Thymus (tissue), 11 donors: Measurements from ENCODE around the gene CD22. TPM values are rescaled to one million over a fixed set of nuclear protein-coding genes. Genes with fewer than 3 reads are reported as not detected.
"Not testable (repeated sequence)": the region's sequence is repeated elsewhere in the genome, so short reads cannot be mapped to it uniquely, and the experiment has no call there.

Source experiments
- DNase-seq, 9 donors: peaks; one replicate each; pipeline ENCODE4 v3.0.0-alpha.2; 2013; ENCODE audit warnings: low spot score in 9 of 9, low read depth in 6 of 9, missing footprints in 1 of 9
- H3K27ac ChIP-seq, 2 donors: one replicate each; pipeline ENCODE4 v1.5.1; 2013; ENCODE audit warnings: control low read depth in 1 of 2, low read depth in 1 of 2, low read length in 1 of 2, mild to moderate bottlenecking in 1 of 2, moderate library complexity in 1 of 2
- H3K27me3 ChIP-seq, 2 donors: one replicate each; pipeline ENCODE4 v1.5.1; 2013; ENCODE audit warnings: low read length in 1 of 2; ENCODE audit not compliant: control insufficient read depth in 2 of 2, insufficient read depth in 1 of 2
- H3K36me3 ChIP-seq, 2 donors: one replicate each; pipeline ENCODE4 v1.5.1; 2013; ENCODE audit warnings: low read length in 1 of 2, mild to moderate bottlenecking in 1 of 2, moderate library complexity in 1 of 2; ENCODE audit not compliant: control insufficient read depth in 2 of 2, insufficient read depth in 2 of 2
- H3K4me1 ChIP-seq, 2 donors: one replicate each; pipeline ENCODE4 v1.5.1; 2013; ENCODE audit warnings: low read length in 2 of 2; ENCODE audit not compliant: control insufficient read depth in 2 of 2, insufficient read depth in 2 of 2
- H3K4me3 ChIP-seq, 2 donors: one replicate each; pipeline ENCODE4 v1.5.1; 2013; ENCODE audit warnings: low read length in 2 of 2, control low read depth in 1 of 2, mild to moderate bottlenecking in 1 of 2
- H3K9me3 ChIP-seq, 2 donors: one replicate each; pipeline ENCODE4 v1.5.1; 2013; ENCODE audit warnings: low read length in 1 of 2, mild to moderate bottlenecking in 1 of 2; ENCODE audit not compliant: control insufficient read depth in 2 of 2, insufficient read depth in 1 of 2
- WGBS: extraction: QIAGEN DNeasy Blood & Tissue Kit; methylation state at CpG from one replicate; pipeline ENCODE4 v1.1.7; 2013; 5-methylcytosine and 5-hydroxymethylcytosine counted together
- polyA plus RNA-seq: library from polyadenylated mRNA; stranded (reverse); fragments of 200-250 nt; gene quantifications from one replicate; pipeline ENCODE4 v1.2.3, GENCODE V29; 2013
- total RNA-seq: library from RNA; stranded (reverse); fragments of 120-200 nt; gene quantifications from one replicate; pipeline ENCODE4 v1.2.4, GENCODE V29; 2013
- donor health status: healthy.

CD22 gene
- total and polyA plus RNA-seq, 2 donors: 1.7 to 12.3 TPM

DNA sequence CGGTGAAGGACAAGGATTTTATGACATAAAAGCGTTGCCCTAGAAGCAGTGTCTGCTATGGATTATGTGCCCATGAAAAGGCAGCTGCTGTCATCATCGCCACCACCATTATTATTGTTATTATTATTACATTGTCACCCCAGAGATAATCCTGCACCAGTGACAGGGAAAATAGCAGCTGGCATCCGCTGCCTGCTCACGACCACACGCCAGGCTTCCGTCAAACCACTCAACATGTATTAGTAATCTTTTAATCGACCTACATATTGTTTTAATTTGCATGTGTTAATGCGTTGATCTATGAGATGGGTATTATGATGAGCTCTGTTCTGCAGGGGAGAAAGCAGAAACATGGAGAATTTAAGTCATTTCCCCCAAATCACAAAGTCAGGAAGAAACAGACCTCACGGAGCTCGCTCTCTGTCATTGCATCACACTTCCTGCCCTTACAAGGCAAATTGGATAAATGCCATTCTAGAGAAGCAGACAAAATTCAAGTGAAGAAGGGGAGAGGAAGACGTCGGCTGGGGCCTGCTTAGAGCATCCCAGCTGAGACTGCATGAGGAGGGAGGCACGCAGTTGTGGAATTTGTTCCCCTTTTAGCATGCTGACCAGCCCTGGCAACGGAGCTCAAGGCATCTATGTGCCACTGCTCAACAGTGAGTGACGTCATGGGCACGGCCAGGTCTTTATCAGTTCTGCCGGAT, 29.0 kb downstream of the CD22 start, which contains the start of gene FFAR3:
TSS of gene FFAR3 (plus strand) at position 594 of the 707 bp plus-strand sequence. CDS start 431 bp downstream, outside the sequence.
- peaks cover 0 to 4% of the 10 kb centered on the region in 2 donors for H3K27me3 ChIP-seq
- WGBS: 57% methylated on average over 18 of the region's 18 CpGs
- peak in 1 of 9 donors; percentile 23 for DNase-seq
- no peaks in the 10 kb centered on the region for H3K9me3 ChIP-seq
- no peak within 1 kb of the TSS for H3K4me3 ChIP-seq
- no peak within 1 kb of the TSS for H3K27ac ChIP-seq
- H3K36me3 ChIP-seq: no peaks in the 10 kb centered on the region
- H3K4me1 ChIP-seq: no peaks in the 10 kb centered on the region

GRCh38 chr19:35358834-35359233, 29.8 kb downstream of the CD22 start:
- H3K9me3 ChIP-seq, DNase-seq, H3K27me3 ChIP-seq, H3K36me3 ChIP-seq, H3K4me3 ChIP-seq, H3K4me1 ChIP-seq, H3K27ac ChIP-seq: not testable (repeated sequence)
- WGBS: 87% methylated on average over 11 of the region's 16 CpGs

DNA sequence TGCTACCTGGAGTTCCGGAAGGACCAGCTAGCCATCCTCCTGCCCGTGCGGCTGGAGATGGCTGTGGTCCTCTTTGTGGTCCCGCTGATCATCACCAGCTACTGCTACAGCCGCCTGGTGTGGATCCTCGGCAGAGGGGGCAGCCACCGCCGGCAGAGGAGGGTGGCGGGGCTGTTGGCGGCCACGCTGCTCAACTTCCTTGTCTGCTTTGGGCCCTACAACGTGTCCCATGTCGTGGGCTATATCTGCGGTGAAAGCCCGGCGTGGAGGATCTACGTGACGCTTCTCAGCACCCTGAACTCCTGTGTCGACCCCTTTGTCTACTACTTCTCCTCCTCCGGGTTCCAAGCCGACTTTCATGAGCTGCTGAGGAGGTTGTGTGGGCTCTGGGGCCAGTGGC, 30.4 kb downstream of the CD22 start:
- not testable (repeated sequence) for H3K27ac ChIP-seq, H3K4me3 ChIP-seq, H3K36me3 ChIP-seq, H3K27me3 ChIP-seq, H3K9me3 ChIP-seq, H3K4me1 ChIP-seq, DNase-seq
- 94% methylated on average over 21 of the region's 21 CpGs for WGBS

GRCh38 chr19:35360081-35360480, 31.1 kb downstream of the CD22 start:
- not testable (repeated sequence) for H3K9me3 ChIP-seq
- WGBS: 92% methylated on average over 4 of the region's 5 CpGs

GRCh38 chr19:35360880-35361420, 32.0 kb downstream of the CD22 start:
- 55% methylated on average over 5 of the region's 5 CpGs for WGBS
- no peak overlapping the region for H3K4me3 ChIP-seq
- H3K4me1 ChIP-seq: no peaks in the 10 kb centered on the region
- H3K36me3 ChIP-seq: no peaks in the 10 kb centered on the region
- H3K27ac ChIP-seq: no peak overlapping the region
- DNase-seq: no peak
- H3K9me3 ChIP-seq: no peaks in the 10 kb centered on the region
- H3K27me3 ChIP-seq: peaks cover 0 to 4% of the 10 kb centered on the region in 2 donors

More at GRCh38 chr19:35360081-35360480, 31.1 kb downstream of the CD22 start:
- not testable (repeated sequence) for H3K4me1 ChIP-seq, H3K36me3 ChIP-seq, H3K27me3 ChIP-seq, H3K4me3 ChIP-seq, H3K27ac ChIP-seq, DNase-seq

DNA sequence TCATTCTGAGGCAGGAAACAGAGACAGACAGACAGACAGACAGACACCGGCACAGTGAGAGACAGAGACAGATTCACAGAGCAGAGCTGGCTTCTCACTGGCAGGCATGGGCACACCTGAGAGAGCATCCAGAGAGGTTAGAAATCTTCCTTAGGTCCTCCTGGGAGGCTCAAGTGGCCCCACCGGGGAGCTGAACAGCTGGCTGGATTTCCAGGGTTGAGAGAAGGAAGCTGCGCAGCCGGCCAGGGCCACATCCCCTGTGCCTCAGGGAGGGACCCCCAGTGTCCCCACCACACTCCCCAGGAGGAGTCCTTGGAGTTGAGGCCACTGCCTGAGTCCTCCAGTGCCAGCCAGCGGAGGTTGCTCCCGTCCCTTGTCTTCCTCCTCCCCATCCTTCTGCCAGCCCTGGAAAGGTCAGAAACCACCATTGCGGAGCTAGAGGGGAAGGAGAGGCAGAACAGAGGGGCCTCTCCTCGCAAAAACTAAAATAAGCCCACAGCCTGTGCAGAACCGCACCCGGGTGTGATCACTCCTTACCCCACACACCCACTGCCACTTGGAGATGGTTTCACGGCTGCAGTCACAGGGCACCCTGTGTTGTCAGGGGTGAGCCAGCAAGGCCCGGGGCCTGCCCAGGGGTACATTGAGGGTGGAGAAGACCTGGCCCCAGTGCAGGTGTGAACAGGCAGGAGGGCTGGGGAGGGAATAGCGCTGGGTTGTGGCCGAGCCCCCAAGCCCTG, 33.4 kb downstream of the CD22 start:
- DNase-seq: no peak
- 90% methylated on average over 14 of the region's 14 CpGs for WGBS

GRCh38 chr19:35363001-35363590, 34.1 kb downstream of the CD22 start:
- Histone ChIP-seq H3K4me3 (no peak overlapping the region), H3K36me3 (no peaks in the 10 kb centered on the region), H3K27ac (no peak overlapping the region), H3K4me1 (no peaks in the 10 kb centered on the region), H3K9me3 (no peaks in the 10 kb centered on the region), H3K27me3 (peaks cover 0 to 4% of the 10 kb centered on the region in 2 donors)
- DNase-seq: no peak
- 95% methylated on average over 11 of the region's 11 CpGs for WGBS

More for the DNA sequence above, 33.4 kb downstream of the CD22 start:
- Histone ChIP-seq H3K36me3 (no peaks in the 10 kb centered on the region), H3K9me3 (no peaks in the 10 kb centered on the region), H3K4me1 (no peaks in the 10 kb centered on the region), H3K27me3 (peaks cover 0 to 4% of the 10 kb centered on the region in 2 donors), H3K27ac (no peak overlapping the region), H3K4me3 (no peak overlapping the region)

- no peak for DNase-seq
- Histone ChIP-seq H3K4me3 (no peak overlapping the region), H3K27ac (no peak overlapping the region), H3K9me3 (no peaks in the 10 kb centered on the region), H3K27me3 (peaks cover 0 to 4% of the 10 kb centered on the region in 2 donors), H3K36me3 (no peaks in the 10 kb centered on the region), H3K4me1 (no peaks in the 10 kb centered on the region)
- WGBS: 95% methylated on average over 19 of the region's 19 CpGs
These were observed 34.9 kb downstream of the CD22 start for GRCh38 chr19:35363711-35364425.
